ENCODE data around the gene SCYGR1.

Gene SCYGR1

GRCh38 chr2:227414846-227415245 lies 27.1 kb upstream of the SCYGR1 start:
- FAIRE-seq, result peak; percentile 54
- no peak for DNase-seq (ENCODE audit: insufficient read length, low spot score)
- TF ChIP-seq TAF1 (IDR thresholded peaks at IDR 0.05; ENCODE audit: low read depth, low read length) (no peak), POLR2AphosphoS5 (IDR thresholded peaks at IDR 0.05; ENCODE audit: low read depth, low read length) (no peak), PAX5 (IDR thresholded peaks at IDR 0.05; ENCODE audit: insufficient read depth, low read length, severe bottlenecking) (no peak), SPI1 (IDR thresholded peaks at IDR 0.05; ENCODE audit: low read depth, low read length) (no peak), POLR2A (IDR thresholded peaks at IDR 0.05; ENCODE audit: low read depth, low read length) (no peak), POU2F2 (IDR thresholded peaks at IDR 0.05; ENCODE audit: low read depth, low read length) (no peak)

GRCh38 chr2:227413371-227413770 lies 25.6 kb upstream of the SCYGR1 start:
- no peak for FAIRE-seq
- DNase-seq (ENCODE audit: insufficient read length, low spot score), result no peak
- TF ChIP-seq PAX5 (IDR thresholded peaks at IDR 0.05; ENCODE audit: insufficient read depth, low read length, severe bottlenecking) (no peak), TAF1 (IDR thresholded peaks at IDR 0.05; ENCODE audit: low read depth, low read length) (no peak), POU2F2 (IDR thresholded peaks at IDR 0.05; ENCODE audit: low read depth, low read length) (no peak), SPI1 (IDR thresholded peaks at IDR 0.05; ENCODE audit: low read depth, low read length) (no peak), POLR2A (IDR thresholded peaks at IDR 0.05; ENCODE audit: low read depth, low read length) (no peak), POLR2AphosphoS5 (IDR thresholded peaks at IDR 0.05; ENCODE audit: low read depth, low read length) (no peak)

GRCh38 chr2:227412877-227413276 lies 25.1 kb upstream of the SCYGR1 start:
- TF ChIP-seq TAF1 (IDR thresholded peaks at IDR 0.05; ENCODE audit: low read depth, low read length), result no peak
- TF ChIP-seq POU2F2 (IDR thresholded peaks at IDR 0.05; ENCODE audit: low read depth, low read length), result no peak
- no peak for TF ChIP-seq POLR2A (IDR thresholded peaks at IDR 0.05; ENCODE audit: low read depth, low read length)
- no peak for TF ChIP-seq SPI1 (IDR thresholded peaks at IDR 0.05; ENCODE audit: low read depth, low read length)
- no peak for TF ChIP-seq PAX5 (IDR thresholded peaks at IDR 0.05; ENCODE audit: insufficient read depth, low read length, severe bottlenecking)
- no peak for TF ChIP-seq POLR2AphosphoS5 (IDR thresholded peaks at IDR 0.05; ENCODE audit: low read depth, low read length)
- no peak for DNase-seq (ENCODE audit: insufficient read length, low spot score)
- FAIRE-seq, result no peak

- DNase-seq (ENCODE audit: insufficient read length, low spot score) (no peak), FAIRE-seq (peak; percentile 23)
- TF ChIP-seq POLR2A (IDR thresholded peaks at IDR 0.05; ENCODE audit: low read depth, low read length), result no peak
- TF ChIP-seq SPI1 (IDR thresholded peaks at IDR 0.05; ENCODE audit: low read depth, low read length), result no peak
- no peak for TF ChIP-seq POU2F2 (IDR thresholded peaks at IDR 0.05; ENCODE audit: low read depth, low read length)
- TF ChIP-seq POLR2AphosphoS5 (IDR thresholded peaks at IDR 0.05; ENCODE audit: low read depth, low read length), result no peak
- TF ChIP-seq PAX5 (IDR thresholded peaks at IDR 0.05; ENCODE audit: insufficient read depth, low read length, severe bottlenecking), result no peak
- TF ChIP-seq TAF1 (IDR thresholded peaks at IDR 0.05; ENCODE audit: low read depth, low read length), result no peak
Observed at GRCh38 chr2:227411990-227412350, 24.2 kb upstream of the SCYGR1 start.

- no peak for FAIRE-seq
- DNase-seq (ENCODE audit: insufficient read length, low spot score), result no peak
- TF ChIP-seq TAF1 (IDR thresholded peaks at IDR 0.05; ENCODE audit: low read depth, low read length) (no peak), SPI1 (IDR thresholded peaks at IDR 0.05; ENCODE audit: low read depth, low read length) (no peak), POLR2A (IDR thresholded peaks at IDR 0.05; ENCODE audit: low read depth, low read length) (no peak), PAX5 (IDR thresholded peaks at IDR 0.05; ENCODE audit: insufficient read depth, low read length, severe bottlenecking) (peak; percentile 24), POLR2AphosphoS5 (IDR thresholded peaks at IDR 0.05; ENCODE audit: low read depth, low read length) (no peak), POU2F2 (IDR thresholded peaks at IDR 0.05; ENCODE audit: low read depth, low read length) (0 out of 2 replicates have a peak, but pooled peaks have one; percentile 31)
Observed at GRCh38 chr2:227411320-227411989, 23.7 kb upstream of the SCYGR1 start.

- DNase-seq (ENCODE audit: insufficient read length, low spot score), result no peak
- no peak for TF ChIP-seq TAF1 (IDR thresholded peaks at IDR 0.05; ENCODE audit: low read depth, low read length)
- TF ChIP-seq POLR2AphosphoS5 (IDR thresholded peaks at IDR 0.05; ENCODE audit: low read depth, low read length), result no peak
- TF ChIP-seq SPI1 (IDR thresholded peaks at IDR 0.05; ENCODE audit: low read depth, low read length), result no peak
- no peak for TF ChIP-seq POLR2A (IDR thresholded peaks at IDR 0.05; ENCODE audit: low read depth, low read length)
- TF ChIP-seq POU2F2 (IDR thresholded peaks at IDR 0.05; ENCODE audit: low read depth, low read length), result no peak
- TF ChIP-seq PAX5 (IDR thresholded peaks at IDR 0.05; ENCODE audit: insufficient read depth, low read length, severe bottlenecking), result no peak
- FAIRE-seq, result no peak
Observed at GRCh38 chr2:227410191-227410590, 22.4 kb upstream of the SCYGR1 start.

GRCh38 chr2:227407591-227408151 lies 19.9 kb upstream of the SCYGR1 start:
- TF ChIP-seq PAX5 (IDR thresholded peaks at IDR 0.05; ENCODE audit: insufficient read depth, low read length, severe bottlenecking), result no peak
- TF ChIP-seq SPI1 (IDR thresholded peaks at IDR 0.05; ENCODE audit: low read depth, low read length), result no peak
- TF ChIP-seq POLR2AphosphoS5 (IDR thresholded peaks at IDR 0.05; ENCODE audit: low read depth, low read length), result no peak
- no peak for TF ChIP-seq POLR2A (IDR thresholded peaks at IDR 0.05; ENCODE audit: low read depth, low read length)
- no peak for TF ChIP-seq POU2F2 (IDR thresholded peaks at IDR 0.05; ENCODE audit: low read depth, low read length)
- no peak for TF ChIP-seq TAF1 (IDR thresholded peaks at IDR 0.05; ENCODE audit: low read depth, low read length)
- DNase-seq (ENCODE audit: insufficient read length, low spot score) (no peak), FAIRE-seq (no peak)

- peak; percentile 87 for FAIRE-seq
- TF ChIP-seq PAX5 (IDR thresholded peaks at IDR 0.05; ENCODE audit: insufficient read depth, low read length, severe bottlenecking), result no peak
- no peak for TF ChIP-seq TAF1 (IDR thresholded peaks at IDR 0.05; ENCODE audit: low read depth, low read length)
- no peak for TF ChIP-seq POU2F2 (IDR thresholded peaks at IDR 0.05; ENCODE audit: low read depth, low read length)
- TF ChIP-seq POLR2A (IDR thresholded peaks at IDR 0.05; ENCODE audit: low read depth, low read length), result no peak
- no peak for TF ChIP-seq POLR2AphosphoS5 (IDR thresholded peaks at IDR 0.05; ENCODE audit: low read depth, low read length)
- TF ChIP-seq SPI1 (IDR thresholded peaks at IDR 0.05; ENCODE audit: low read depth, low read length), result no peak
- DNase-seq (ENCODE audit: insufficient read length, low spot score), result no peak
Observed at GRCh38 chr2:227406177-227407031, 18.7 kb upstream of the SCYGR1 start.
